ENCODE measurements around the gene CAPN14. TPM values are rescaled to one million over a fixed set of nuclear protein-coding genes. Genes with fewer than 3 reads are reported as not detected.

The CAPN14 gene
- total and polyA plus RNA-seq, 4 donors = 0.05 to 0.08 TPM; not detected in 2

DNA sequence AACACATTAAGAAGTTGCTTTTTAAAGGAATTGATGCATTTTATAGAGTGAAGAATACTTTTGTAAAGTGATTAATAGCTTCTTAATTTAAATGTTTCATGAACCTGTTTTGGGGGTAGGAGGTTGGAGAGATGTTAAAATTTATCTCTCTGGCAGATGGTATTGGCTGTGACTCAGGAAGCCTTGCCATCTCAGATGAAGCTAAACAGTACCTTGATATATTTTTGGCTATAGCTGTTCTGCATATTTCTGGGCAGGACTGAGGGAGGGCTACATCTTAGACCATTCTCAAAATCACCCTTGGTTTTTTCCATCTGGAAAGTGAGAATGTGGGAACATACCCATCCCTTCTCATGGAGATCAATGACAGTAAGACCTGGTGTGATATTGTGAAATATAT is 13.4 kb downstream of the CAPN14 start:
- H3K4me3 ChIP-seq (ENCODE audit: low read depth in 1 of 3, low read length in 3 of 3) = no peak overlapping the region
- TF ChIP-seq RAD21 (IDR thresholded peaks at IDR 0.05) = no peak
- no peak for TF ChIP-seq EGR1 (IDR thresholded peaks at IDR 0.05; ENCODE audit: low read depth in 2 of 2)
- TF ChIP-seq TAF1 (conservative IDR thresholded peaks at IDR 0.05) = no peak
- TF ChIP-seq HNF4G (IDR thresholded peaks at IDR 0.05) = no peak
- TF ChIP-seq FOXA2 (IDR thresholded peaks at IDR 0.05) = no peak
- TF ChIP-seq, protein P1, sequence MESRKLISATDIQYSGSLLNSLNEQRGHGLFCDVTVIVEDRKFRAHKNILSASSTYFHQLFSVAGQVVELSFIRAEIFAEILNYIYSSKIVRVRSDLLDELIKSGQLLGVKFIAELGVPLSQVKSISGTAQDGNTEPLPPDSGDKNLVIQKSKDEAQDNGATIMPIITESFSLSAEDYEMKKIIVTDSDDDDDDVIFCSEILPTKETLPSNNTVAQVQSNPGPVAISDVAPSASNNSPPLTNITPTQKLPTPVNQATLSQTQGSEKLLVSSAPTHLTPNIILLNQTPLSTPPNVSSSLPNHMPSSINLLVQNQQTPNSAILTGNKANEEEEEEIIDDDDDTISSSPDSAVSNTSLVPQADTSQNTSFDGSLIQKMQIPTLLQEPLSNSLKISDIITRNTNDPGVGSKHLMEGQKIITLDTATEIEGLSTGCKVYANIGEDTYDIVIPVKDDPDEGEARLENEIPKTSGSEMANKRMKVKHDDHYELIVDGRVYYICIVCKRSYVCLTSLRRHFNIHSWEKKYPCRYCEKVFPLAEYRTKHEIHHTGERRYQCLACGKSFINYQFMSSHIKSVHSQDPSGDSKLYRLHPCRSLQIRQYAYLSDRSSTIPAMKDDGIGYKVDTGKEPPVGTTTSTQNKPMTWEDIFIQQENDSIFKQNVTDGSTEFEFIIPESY (IDR thresholded peaks at IDR 0.05) = no peak
- no peak for TF ChIP-seq RXRA (IDR thresholded peaks at IDR 0.05)
- TF ChIP-seq, protein P2, sequence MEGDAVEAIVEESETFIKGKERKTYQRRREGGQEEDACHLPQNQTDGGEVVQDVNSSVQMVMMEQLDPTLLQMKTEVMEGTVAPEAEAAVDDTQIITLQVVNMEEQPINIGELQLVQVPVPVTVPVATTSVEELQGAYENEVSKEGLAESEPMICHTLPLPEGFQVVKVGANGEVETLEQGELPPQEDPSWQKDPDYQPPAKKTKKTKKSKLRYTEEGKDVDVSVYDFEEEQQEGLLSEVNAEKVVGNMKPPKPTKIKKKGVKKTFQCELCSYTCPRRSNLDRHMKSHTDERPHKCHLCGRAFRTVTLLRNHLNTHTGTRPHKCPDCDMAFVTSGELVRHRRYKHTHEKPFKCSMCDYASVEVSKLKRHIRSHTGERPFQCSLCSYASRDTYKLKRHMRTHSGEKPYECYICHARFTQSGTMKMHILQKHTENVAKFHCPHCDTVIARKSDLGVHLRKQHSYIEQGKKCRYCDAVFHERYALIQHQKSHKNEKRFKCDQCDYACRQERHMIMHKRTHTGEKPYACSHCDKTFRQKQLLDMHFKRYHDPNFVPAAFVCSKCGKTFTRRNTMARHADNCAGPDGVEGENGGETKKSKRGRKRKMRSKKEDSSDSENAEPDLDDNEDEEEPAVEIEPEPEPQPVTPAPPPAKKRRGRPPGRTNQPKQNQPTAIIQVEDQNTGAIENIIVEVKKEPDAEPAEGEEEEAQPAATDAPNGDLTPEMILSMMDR (IDR thresholded peaks at IDR 0.05; ENCODE audit: low read depth, low read length, missing input control) = no peak
- TF ChIP-seq, protein P3, sequence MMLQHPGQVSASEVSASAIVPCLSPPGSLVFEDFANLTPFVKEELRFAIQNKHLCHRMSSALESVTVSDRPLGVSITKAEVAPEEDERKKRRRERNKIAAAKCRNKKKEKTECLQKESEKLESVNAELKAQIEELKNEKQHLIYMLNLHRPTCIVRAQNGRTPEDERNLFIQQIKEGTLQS (IDR thresholded peaks at IDR 0.05) = no peak
- TF ChIP-seq GABPA (IDR thresholded peaks at IDR 0.05 in 1 of 2, conservative IDR thresholded peaks at IDR 0.05 in 1 of 2) = no peak
- TF ChIP-seq YY1 (IDR thresholded peaks at IDR 0.05) = no peak
- TF ChIP-seq FOXA1 (IDR thresholded peaks at IDR 0.05) = no peak
- no peak for TF ChIP-seq NR2F2 (IDR thresholded peaks at IDR 0.05)
- no peak for TF ChIP-seq JUND (IDR thresholded peaks at IDR 0.05)
- TF ChIP-seq, protein P4, sequence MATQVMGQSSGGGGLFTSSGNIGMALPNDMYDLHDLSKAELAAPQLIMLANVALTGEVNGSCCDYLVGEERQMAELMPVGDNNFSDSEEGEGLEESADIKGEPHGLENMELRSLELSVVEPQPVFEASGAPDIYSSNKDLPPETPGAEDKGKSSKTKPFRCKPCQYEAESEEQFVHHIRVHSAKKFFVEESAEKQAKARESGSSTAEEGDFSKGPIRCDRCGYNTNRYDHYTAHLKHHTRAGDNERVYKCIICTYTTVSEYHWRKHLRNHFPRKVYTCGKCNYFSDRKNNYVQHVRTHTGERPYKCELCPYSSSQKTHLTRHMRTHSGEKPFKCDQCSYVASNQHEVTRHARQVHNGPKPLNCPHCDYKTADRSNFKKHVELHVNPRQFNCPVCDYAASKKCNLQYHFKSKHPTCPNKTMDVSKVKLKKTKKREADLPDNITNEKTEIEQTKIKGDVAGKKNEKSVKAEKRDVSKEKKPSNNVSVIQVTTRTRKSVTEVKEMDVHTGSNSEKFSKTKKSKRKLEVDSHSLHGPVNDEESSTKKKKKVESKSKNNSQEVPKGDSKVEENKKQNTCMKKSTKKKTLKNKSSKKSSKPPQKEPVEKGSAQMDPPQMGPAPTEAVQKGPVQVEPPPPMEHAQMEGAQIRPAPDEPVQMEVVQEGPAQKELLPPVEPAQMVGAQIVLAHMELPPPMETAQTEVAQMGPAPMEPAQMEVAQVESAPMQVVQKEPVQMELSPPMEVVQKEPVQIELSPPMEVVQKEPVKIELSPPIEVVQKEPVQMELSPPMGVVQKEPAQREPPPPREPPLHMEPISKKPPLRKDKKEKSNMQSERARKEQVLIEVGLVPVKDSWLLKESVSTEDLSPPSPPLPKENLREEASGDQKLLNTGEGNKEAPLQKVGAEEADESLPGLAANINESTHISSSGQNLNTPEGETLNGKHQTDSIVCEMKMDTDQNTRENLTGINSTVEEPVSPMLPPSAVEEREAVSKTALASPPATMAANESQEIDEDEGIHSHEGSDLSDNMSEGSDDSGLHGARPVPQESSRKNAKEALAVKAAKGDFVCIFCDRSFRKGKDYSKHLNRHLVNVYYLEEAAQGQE (IDR thresholded peaks at IDR 0.05) = no peak
- no peak for TF ChIP-seq SP1 (IDR thresholded peaks at IDR 0.05)
- no peaks in the 10 kb centered on the region for H3K4me1 ChIP-seq (ENCODE audit: control insufficient read depth in 4 of 4, insufficient read depth in 4 of 4, low read length in 3 of 4)
- H3K27ac ChIP-seq (ENCODE audit: low read depth in 1 of 2, low read length in 2 of 2) = no peak overlapping the region
- H3K27me3 ChIP-seq (ENCODE audit: control insufficient read depth in 4 of 4, insufficient read depth in 4 of 4, low read length in 3 of 4) = no peaks in the 10 kb centered on the region
- no peak for DNase-seq (ENCODE audit: low spot score)
- no peak overlapping the region for H3K9ac ChIP-seq (ENCODE audit: low read depth in 1 of 2, low read length in 2 of 2)
- no peaks in the 10 kb centered on the region for H3K36me3 ChIP-seq (ENCODE audit: control insufficient read depth in 4 of 4, insufficient read depth in 3 of 4, low read depth in 1 of 4, low read length in 3 of 4)
- H3K9me3 ChIP-seq (ENCODE audit: control insufficient read depth in 4 of 4, low read length in 3 of 4) = no peaks in the 10 kb centered on the region

DNA sequence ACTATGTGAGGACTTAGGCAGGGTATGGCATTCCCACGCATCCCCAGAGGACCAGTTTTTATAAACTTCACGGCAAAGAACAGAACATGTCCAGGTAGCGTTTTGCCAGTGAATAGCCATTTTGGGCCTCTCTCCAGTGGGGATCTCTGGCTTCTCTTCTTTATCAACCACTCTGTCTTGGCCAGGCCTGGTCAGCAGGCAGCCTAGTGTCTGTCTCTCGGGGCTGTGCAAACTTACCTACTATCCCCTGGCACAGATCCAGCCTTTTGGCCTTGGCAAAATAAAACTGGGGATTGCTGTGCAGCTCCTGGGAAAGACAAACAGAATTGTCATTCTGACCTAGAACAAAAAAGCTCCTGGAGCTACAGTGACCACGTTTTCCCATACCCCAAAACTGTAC is 14.5 kb downstream of the CAPN14 start:
- WGBS = 71% methylated on average over 5 of the region's 5 CpGs
- H3K36me3 ChIP-seq (ENCODE audit: control insufficient read depth in 4 of 4, insufficient read depth in 3 of 4, low read depth in 1 of 4, low read length in 3 of 4) = no peaks in the 10 kb centered on the region
- no peaks in the 10 kb centered on the region for H3K4me1 ChIP-seq (ENCODE audit: control insufficient read depth in 4 of 4, insufficient read depth in 4 of 4, low read length in 3 of 4)
- H3K4me3 ChIP-seq (ENCODE audit: low read depth in 1 of 3, low read length in 3 of 3) = no peak overlapping the region
- H3K27me3 ChIP-seq (ENCODE audit: control insufficient read depth in 4 of 4, insufficient read depth in 4 of 4, low read length in 3 of 4) = no peaks in the 10 kb centered on the region
- H3K9me3 ChIP-seq (ENCODE audit: control insufficient read depth in 4 of 4, low read length in 3 of 4) = no peaks in the 10 kb centered on the region
- no peak for TF ChIP-seq JUND (IDR thresholded peaks at IDR 0.05)
- no peak for TF ChIP-seq GABPA (IDR thresholded peaks at IDR 0.05 in 1 of 2, conservative IDR thresholded peaks at IDR 0.05 in 1 of 2)
- no peak overlapping the region for H3K9ac ChIP-seq (ENCODE audit: low read depth in 1 of 2, low read length in 2 of 2)
- no peak for DNase-seq (ENCODE audit: low spot score)
- H3K27ac ChIP-seq (ENCODE audit: low read depth in 1 of 2, low read length in 2 of 2) = no peak overlapping the region

Measured in liver (tissue), 9 donors.